ENCODE data around the gene C20orf204. TPM values are rescaled to one million over a fixed set of nuclear protein-coding genes. Genes with fewer than 3 reads are reported as not detected.
A peak's percentile ranks its signal among the peaks of the same experiment; 100 is the strongest.

Gene C20orf204
- 0.27 TPM for polyA plus RNA-seq (2013, experiment 1 of 2)
- 0.18 TPM for polyA plus RNA-seq (2013, experiment 2 of 2)

DNA sequence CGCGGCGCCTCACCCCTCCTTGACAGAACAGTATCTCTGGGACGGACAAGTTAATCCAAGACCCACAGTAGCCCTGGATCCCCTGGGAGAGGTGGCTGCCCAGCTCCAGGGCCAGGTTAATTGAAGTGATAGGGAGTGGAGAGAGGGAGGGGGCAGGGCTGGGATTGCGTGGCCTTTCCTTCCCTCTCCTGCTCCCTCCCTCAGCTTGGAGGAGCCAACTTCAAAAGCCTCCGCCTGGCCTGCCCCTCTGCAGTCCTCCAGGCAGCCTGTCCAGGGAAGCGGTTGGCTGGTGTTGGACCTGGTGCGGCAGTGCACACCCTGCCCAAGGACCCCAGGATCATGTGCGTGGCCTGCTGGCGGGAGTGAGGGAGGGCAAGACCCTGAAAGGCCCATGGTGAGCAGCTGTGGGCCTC, at the start of gene C20orf204:
Gene C20orf204 (plus strand): TSS at position 250 of the 413 bp plus-strand sequence. CDS start 142 bp downstream, at position 392.
- H3K23ac ChIP-seq (ENCODE audit: low read length) = no peak within 1 kb of the TSS
- no peak within 1 kb of the TSS for H2BK5ac ChIP-seq (ENCODE audit: low read length)
- peaks cover 2% of the 10 kb centered on the region for H3K4me1 ChIP-seq (ENCODE audit: control insufficient read depth, low read depth, low read length)
- no CpG with 5 or more reads among the region's 10 CpGs for WGBS (ENCODE audit: extremely low coverage, insufficient coverage, low lambda C conversion rate)
- H3K9ac ChIP-seq (ENCODE audit: low read length) = no peak within 1 kb of the TSS
- H2BK120ac ChIP-seq (ENCODE audit: low read depth, low read length) = no peak within 1 kb of the TSS
- H4K5ac ChIP-seq (ENCODE audit: low read length) = no peak within 1 kb of the TSS
- no peak within 1 kb of the TSS for H3K18ac ChIP-seq (ENCODE audit: low read length)
- no peaks in the 10 kb centered on the region for H3K79me1 ChIP-seq (ENCODE audit: low read length)
- peak; percentile 78 for DNase-seq
- H3K79me2 ChIP-seq (ENCODE audit: control insufficient read depth, insufficient read depth, low read length) = no peaks in the 10 kb centered on the region
- peaks cover 4% of the 10 kb centered on the region for H3K36me3 ChIP-seq (ENCODE audit: control insufficient read depth, insufficient read depth, low read length)
- no peak within 1 kb of the TSS for H2AK5ac ChIP-seq (ENCODE audit: low read length)
- H3K56ac ChIP-seq (ENCODE audit: low read length) = peak within 1 kb of the TSS; percentile 42
- H3K4me3 ChIP-seq (ENCODE audit: low read length) = no peak within 1 kb of the TSS
- H3K27ac ChIP-seq (ENCODE audit: low read depth, low read length) = no peak within 1 kb of the TSS
- H3K27me3 ChIP-seq (ENCODE audit: insufficient read depth, low read length, poor library complexity) = no peaks in the 10 kb centered on the region
- H3K4ac ChIP-seq (ENCODE audit: low read depth, low read length) = no peak within 1 kb of the TSS
- H3K4me2 ChIP-seq (ENCODE audit: low read length) = no peak within 1 kb of the TSS
- no peak within 1 kb of the TSS for H2BK15ac ChIP-seq (replicated peaks; ENCODE audit: low read depth)
- no peak within 1 kb of the TSS for H4K8ac ChIP-seq (ENCODE audit: low read depth, low read length)

GRCh38 chr20:64000906-64001305, 35.1 kb upstream of the C20orf204 start:
- H3K79me1 ChIP-seq (ENCODE audit: low read length) = no peaks in the 10 kb centered on the region
- no peak overlapping the region for H3K9ac ChIP-seq (ENCODE audit: low read length)
- DNase-seq = no peak
- H3K79me2 ChIP-seq (ENCODE audit: control insufficient read depth, insufficient read depth, low read length) = no peaks in the 10 kb centered on the region
- H3K4me3 ChIP-seq (ENCODE audit: low read length) = no peak overlapping the region
- no peaks in the 10 kb centered on the region for H3K27me3 ChIP-seq (ENCODE audit: insufficient read depth, low read length, poor library complexity)
- H3K18ac ChIP-seq (ENCODE audit: low read length) = no peak overlapping the region
- H2BK5ac ChIP-seq (ENCODE audit: low read length) = no peak overlapping the region
- no peak overlapping the region for H4K8ac ChIP-seq (ENCODE audit: low read depth, low read length)
- H3K4me2 ChIP-seq (ENCODE audit: low read length) = no peak overlapping the region
- H3K4me1 ChIP-seq (ENCODE audit: control insufficient read depth, low read depth, low read length) = no peaks in the 10 kb centered on the region
- no peak overlapping the region for H3K56ac ChIP-seq (ENCODE audit: low read length)
- H3K4ac ChIP-seq (ENCODE audit: low read depth, low read length) = no peak overlapping the region
- no peak overlapping the region for H3K27ac ChIP-seq (ENCODE audit: low read depth, low read length)
- WGBS (ENCODE audit: extremely low coverage, insufficient coverage, low lambda C conversion rate) = no CpG with 5 or more reads among the region's 12 CpGs
- peaks cover 16% of the 10 kb centered on the region for H3K36me3 ChIP-seq (ENCODE audit: control insufficient read depth, insufficient read depth, low read length)
- no peak overlapping the region for H2AK5ac ChIP-seq (ENCODE audit: low read length)
- no peak overlapping the region for H4K5ac ChIP-seq (ENCODE audit: low read length)
- no peak overlapping the region for H2BK15ac ChIP-seq (replicated peaks; ENCODE audit: low read depth)
- H2BK120ac ChIP-seq (ENCODE audit: low read depth, low read length) = no peak overlapping the region
- H3K23ac ChIP-seq (ENCODE audit: low read length) = no peak overlapping the region

DNA sequence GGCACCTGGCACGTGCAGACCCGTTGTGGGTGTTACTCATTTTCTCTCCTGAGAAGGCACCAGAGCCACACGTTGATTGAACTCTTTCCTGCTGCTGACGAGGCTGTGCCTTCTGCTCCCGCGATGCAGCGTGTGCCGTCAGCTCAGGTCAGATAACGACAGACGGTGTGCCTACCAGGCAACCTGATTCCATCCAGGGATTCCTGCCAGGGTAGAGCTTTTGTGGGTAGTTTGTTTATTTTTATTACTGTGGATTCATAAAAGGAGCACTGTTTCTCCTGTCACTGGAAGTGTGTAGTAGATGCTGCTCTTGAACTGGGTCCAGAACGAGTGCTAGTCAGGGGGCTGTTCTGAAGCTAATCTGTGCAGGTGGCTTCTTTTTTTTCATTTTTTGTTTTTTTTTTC, 34.4 kb upstream of the C20orf204 start:
- Histone ChIP-seq H2BK15ac (replicated peaks; ENCODE audit: low read depth) (no peak overlapping the region), H3K36me3 (ENCODE audit: control insufficient read depth, insufficient read depth, low read length) (peaks cover 15% of the 10 kb centered on the region), H3K9ac (ENCODE audit: low read length) (no peak overlapping the region), H3K79me1 (ENCODE audit: low read length) (no peaks in the 10 kb centered on the region), H3K27me3 (ENCODE audit: insufficient read depth, low read length, poor library complexity) (no peaks in the 10 kb centered on the region), H3K4me3 (ENCODE audit: low read length) (no peak overlapping the region), H4K5ac (ENCODE audit: low read length) (no peak overlapping the region), H3K23ac (ENCODE audit: low read length) (no peak overlapping the region), H3K18ac (ENCODE audit: low read length) (no peak overlapping the region), H3K4me2 (ENCODE audit: low read length) (no peak overlapping the region), H3K4ac (ENCODE audit: low read depth, low read length) (no peak overlapping the region), H3K79me2 (ENCODE audit: control insufficient read depth, insufficient read depth, low read length) (no peaks in the 10 kb centered on the region), H3K56ac (ENCODE audit: low read length) (no peak overlapping the region), H2BK120ac (ENCODE audit: low read depth, low read length) (no peak overlapping the region), H3K27ac (ENCODE audit: low read depth, low read length) (no peak overlapping the region), H2AK5ac (ENCODE audit: low read length) (no peak overlapping the region), H4K8ac (ENCODE audit: low read depth, low read length) (no peak overlapping the region), H3K4me1 (ENCODE audit: control insufficient read depth, low read depth, low read length) (no peaks in the 10 kb centered on the region), H2BK5ac (ENCODE audit: low read length) (no peak overlapping the region)
- no CpG with 5 or more reads among the region's 11 CpGs for WGBS (ENCODE audit: extremely low coverage, insufficient coverage, low lambda C conversion rate)
- DNase-seq = no peak

- no peak overlapping the region for H2BK5ac ChIP-seq (ENCODE audit: low read length)
- no peak overlapping the region for H3K4me2 ChIP-seq (ENCODE audit: low read length)
- H3K27me3 ChIP-seq (ENCODE audit: insufficient read depth, low read length, poor library complexity) = no peaks in the 10 kb centered on the region
- no peaks in the 10 kb centered on the region for H3K4me1 ChIP-seq (ENCODE audit: control insufficient read depth, low read depth, low read length)
- no peak overlapping the region for H3K4ac ChIP-seq (ENCODE audit: low read depth, low read length)
- no peak overlapping the region for H4K8ac ChIP-seq (ENCODE audit: low read depth, low read length)
- no CpG with 5 or more reads among the region's 7 CpGs for WGBS (ENCODE audit: extremely low coverage, insufficient coverage, low lambda C conversion rate)
- H3K4me3 ChIP-seq (ENCODE audit: low read length) = no peak overlapping the region
- H3K56ac ChIP-seq (ENCODE audit: low read length) = no peak overlapping the region
- no peak overlapping the region for H4K5ac ChIP-seq (ENCODE audit: low read length)
- no peak overlapping the region for H2AK5ac ChIP-seq (ENCODE audit: low read length)
- no peak overlapping the region for H2BK15ac ChIP-seq (replicated peaks; ENCODE audit: low read depth)
- no peak for DNase-seq
- no peak overlapping the region for H3K18ac ChIP-seq (ENCODE audit: low read length)
- H3K27ac ChIP-seq (ENCODE audit: low read depth, low read length) = no peak overlapping the region
- no peak overlapping the region for H3K23ac ChIP-seq (ENCODE audit: low read length)
- peaks cover 3% of the 10 kb centered on the region for H3K79me1 ChIP-seq (ENCODE audit: low read length)
- no peak overlapping the region for H2BK120ac ChIP-seq (ENCODE audit: low read depth, low read length)
- no peak overlapping the region for H3K9ac ChIP-seq (ENCODE audit: low read length)
- H3K36me3 ChIP-seq (ENCODE audit: control insufficient read depth, insufficient read depth, low read length) = peaks cover 17% of the 10 kb centered on the region
- H3K79me2 ChIP-seq (ENCODE audit: control insufficient read depth, insufficient read depth, low read length) = no peaks in the 10 kb centered on the region
Measured at GRCh38 chr20:64003960-64004725, 31.8 kb upstream of the C20orf204 start.

- no peak overlapping the region for H2BK15ac ChIP-seq (replicated peaks; ENCODE audit: low read depth)
- no peak overlapping the region for H3K23ac ChIP-seq (ENCODE audit: low read length)
- no peak overlapping the region for H4K8ac ChIP-seq (ENCODE audit: low read depth, low read length)
- DNase-seq = no peak
- H3K4me1 ChIP-seq (ENCODE audit: control insufficient read depth, low read depth, low read length) = no peaks in the 10 kb centered on the region
- H3K9ac ChIP-seq (ENCODE audit: low read length) = no peak overlapping the region
- no peak overlapping the region for H3K27ac ChIP-seq (ENCODE audit: low read depth, low read length)
- no peaks in the 10 kb centered on the region for H3K27me3 ChIP-seq (ENCODE audit: insufficient read depth, low read length, poor library complexity)
- no peak overlapping the region for H2BK120ac ChIP-seq (ENCODE audit: low read depth, low read length)
- no peak overlapping the region for H3K18ac ChIP-seq (ENCODE audit: low read length)
- H3K79me2 ChIP-seq (ENCODE audit: control insufficient read depth, insufficient read depth, low read length) = no peaks in the 10 kb centered on the region
- no peak overlapping the region for H2AK5ac ChIP-seq (ENCODE audit: low read length)
- H3K4me2 ChIP-seq (ENCODE audit: low read length) = no peak overlapping the region
- H3K4me3 ChIP-seq (ENCODE audit: low read length) = no peak overlapping the region
- peaks cover 3% of the 10 kb centered on the region for H3K79me1 ChIP-seq (ENCODE audit: low read length)
- H4K5ac ChIP-seq (ENCODE audit: low read length) = no peak overlapping the region
- no peak overlapping the region for H3K56ac ChIP-seq (ENCODE audit: low read length)
- H2BK5ac ChIP-seq (ENCODE audit: low read length) = no peak overlapping the region
- WGBS (ENCODE audit: extremely low coverage, insufficient coverage, low lambda C conversion rate) = no CpG with 5 or more reads among the region's 6 CpGs
- no peak overlapping the region for H3K4ac ChIP-seq (ENCODE audit: low read depth, low read length)
- H3K36me3 ChIP-seq (ENCODE audit: control insufficient read depth, insufficient read depth, low read length) = peaks cover 17% of the 10 kb centered on the region
Measured at GRCh38 chr20:64005394-64005793, 30.6 kb upstream of the C20orf204 start.

DNA sequence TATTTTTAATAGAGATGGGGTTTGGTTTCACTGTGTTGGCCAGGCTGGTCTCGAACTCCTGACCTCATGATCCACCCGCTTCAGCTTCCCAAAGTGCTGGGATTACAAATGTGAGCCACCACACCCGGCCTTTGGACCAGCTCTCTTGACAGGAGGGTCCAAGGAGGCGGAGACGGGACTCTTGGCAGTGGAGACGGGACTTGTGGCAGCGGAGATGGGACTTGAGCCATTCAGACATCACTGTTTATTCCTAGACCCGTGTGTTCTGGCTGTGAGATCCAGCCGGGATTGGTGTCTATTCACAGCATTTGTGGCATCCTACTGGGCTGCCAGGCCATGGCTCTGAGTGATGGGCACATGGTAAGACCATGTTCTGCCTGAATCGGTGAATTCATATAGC, 29.5 kb upstream of the C20orf204 start:
- Histone ChIP-seq H3K9ac (ENCODE audit: low read length) (no peak overlapping the region), H2BK5ac (ENCODE audit: low read length) (no peak overlapping the region), H3K23ac (ENCODE audit: low read length) (no peak overlapping the region), H3K79me2 (ENCODE audit: control insufficient read depth, insufficient read depth, low read length) (no peaks in the 10 kb centered on the region), H3K4me2 (ENCODE audit: low read length) (no peak overlapping the region), H3K4me1 (ENCODE audit: control insufficient read depth, low read depth, low read length) (no peaks in the 10 kb centered on the region), H4K5ac (ENCODE audit: low read length) (no peak overlapping the region), H3K4ac (ENCODE audit: low read depth, low read length) (no peak overlapping the region), H3K56ac (ENCODE audit: low read length) (no peak overlapping the region), H3K36me3 (ENCODE audit: control insufficient read depth, insufficient read depth, low read length) (peaks cover 19% of the 10 kb centered on the region), H3K27me3 (ENCODE audit: insufficient read depth, low read length, poor library complexity) (no peaks in the 10 kb centered on the region), H4K8ac (ENCODE audit: low read depth, low read length) (no peak overlapping the region), H2AK5ac (ENCODE audit: low read length) (no peak overlapping the region), H3K27ac (ENCODE audit: low read depth, low read length) (no peak overlapping the region), H3K18ac (ENCODE audit: low read length) (no peak overlapping the region), H3K79me1 (ENCODE audit: low read length) (peaks cover 3% of the 10 kb centered on the region), H2BK15ac (replicated peaks; ENCODE audit: low read depth) (no peak overlapping the region), H3K4me3 (ENCODE audit: low read length) (no peak overlapping the region), H2BK120ac (ENCODE audit: low read depth, low read length) (no peak overlapping the region)
- DNase-seq = no peak
- no CpG with 5 or more reads among the region's 10 CpGs for WGBS (ENCODE audit: extremely low coverage, insufficient coverage, low lambda C conversion rate)

Measured in mesendoderm (in vitro differentiated cells).